ENCODE results near the gene ANTXRL.

- TF ChIP-seq REST (IDR thresholded peaks at IDR 0.05; ENCODE audit: insufficient read depth in 1 of 2, low read depth in 2 of 2, low read length in 2 of 2) (no peak), TAF1 (IDR thresholded peaks at IDR 0.05; ENCODE audit: borderline replicate concordance, insufficient read depth, low read length) (no peak)
These were observed 5.2 kb downstream of the ANTXRL start for GRCh38 chr10:46291817-46292572.
